GM18508 (cell line): ENCODE results near the gene TRDMT1.

Experiments used
- ATAC-seq: cut with Tn5 transposase; IDR thresholded peaks from one replicate; pipeline ENCODE4 v1.9.1; 2021; ENCODE audit warnings: moderate number of reproducible peaks; ENCODE audit not compliant: insufficient read depth, unreplicated experiment

Gene TRDMT1, protein sequence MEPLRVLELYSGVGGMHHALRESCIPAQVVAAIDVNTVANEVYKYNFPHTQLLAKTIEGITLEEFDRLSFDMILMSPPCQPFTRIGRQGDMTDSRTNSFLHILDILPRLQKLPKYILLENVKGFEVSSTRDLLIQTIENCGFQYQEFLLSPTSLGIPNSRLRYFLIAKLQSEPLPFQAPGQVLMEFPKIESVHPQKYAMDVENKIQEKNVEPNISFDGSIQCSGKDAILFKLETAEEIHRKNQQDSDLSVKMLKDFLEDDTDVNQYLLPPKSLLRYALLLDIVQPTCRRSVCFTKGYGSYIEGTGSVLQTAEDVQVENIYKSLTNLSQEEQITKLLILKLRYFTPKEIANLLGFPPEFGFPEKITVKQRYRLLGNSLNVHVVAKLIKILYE

DNA sequence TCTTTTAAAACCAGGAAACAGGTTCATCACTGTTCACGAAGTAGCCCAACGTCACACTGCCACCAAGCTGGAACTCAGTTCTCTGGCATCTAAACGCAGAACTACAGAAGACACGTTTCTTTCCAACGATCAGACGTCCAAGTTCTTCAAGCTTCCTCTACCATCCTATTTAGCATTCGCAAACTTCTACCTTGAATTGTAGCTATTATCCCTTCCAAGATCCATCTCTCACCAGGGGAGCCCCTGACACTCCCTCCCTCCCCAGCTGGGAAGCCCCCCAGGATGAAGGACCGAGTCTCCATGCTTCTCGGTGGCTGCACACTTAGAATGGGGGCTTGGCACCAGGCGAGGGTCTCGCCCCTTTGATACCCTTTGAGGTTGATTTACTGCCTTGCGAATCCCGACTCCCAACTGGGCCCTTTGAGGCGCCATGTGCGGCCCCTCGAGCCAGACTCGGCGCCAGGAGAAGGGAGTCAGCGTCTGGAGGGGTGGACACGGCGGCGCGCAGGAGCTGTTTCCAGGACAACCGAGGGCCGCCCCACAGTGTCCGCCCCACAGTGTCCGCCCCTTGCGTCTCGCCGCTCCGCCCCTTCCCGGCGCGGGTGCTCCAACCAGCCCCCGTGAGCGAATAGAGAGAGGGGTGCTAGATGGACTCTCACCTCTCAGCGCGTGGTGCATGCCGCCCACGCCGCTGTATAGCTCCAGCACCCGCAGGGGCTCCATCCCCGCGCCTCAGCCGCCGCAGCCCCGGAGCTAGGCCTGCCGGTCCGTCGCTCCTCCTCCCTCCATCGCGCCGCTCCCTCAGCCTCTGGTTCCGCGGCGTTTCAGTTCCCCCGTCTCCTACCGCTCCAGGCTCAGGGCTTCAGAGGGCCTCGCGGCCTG lies at the start of gene TRDMT1:
TRDMT1 (minus strand) TSS at position 761 of the 882 bp plus-strand sequence; CDS start at position 723, 38 bp downstream.
- ATAC-seq, result peak; percentile 70

DNA sequence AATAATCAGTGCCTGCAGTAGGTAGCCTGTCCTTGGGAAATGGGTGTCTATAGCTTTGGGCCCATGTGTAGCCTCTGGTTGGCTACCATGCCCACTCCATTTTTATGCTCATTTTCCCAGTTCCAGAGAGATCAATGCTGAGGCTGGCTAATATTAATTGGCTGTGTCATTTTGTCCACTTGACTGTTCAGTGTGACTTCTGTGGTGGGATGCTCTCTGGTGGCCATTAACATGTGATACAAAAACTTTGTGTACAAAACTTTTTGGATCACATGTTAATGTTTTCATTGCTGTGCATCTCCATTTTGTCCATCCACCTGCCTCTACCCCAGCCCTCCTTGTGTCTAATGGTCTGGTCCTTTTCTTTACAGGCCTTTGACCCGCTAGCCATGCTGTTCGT lies 49.3 kb upstream of the TRDMT1 start:
- ATAC-seq, result no peak

DNA sequence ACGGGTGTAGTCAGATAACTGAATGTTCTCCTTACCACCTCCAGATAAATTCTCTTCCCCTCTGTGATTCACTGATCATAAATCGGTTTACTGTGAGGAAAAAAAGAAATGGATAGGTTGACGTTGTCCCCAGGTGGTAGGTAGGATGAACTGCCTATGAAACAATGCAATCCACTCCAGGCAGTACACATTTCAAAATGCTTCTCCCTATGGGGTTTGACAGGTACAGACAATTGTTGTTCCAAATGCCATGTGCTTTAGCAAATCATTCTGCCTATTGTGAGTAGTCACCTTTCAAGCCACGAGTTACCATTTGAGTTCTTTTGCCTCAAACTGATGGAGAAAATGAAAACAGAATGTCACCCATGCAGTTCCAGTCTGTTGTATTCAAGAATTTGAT lies 48.3 kb upstream of the TRDMT1 start:
- no peak for ATAC-seq

DNA sequence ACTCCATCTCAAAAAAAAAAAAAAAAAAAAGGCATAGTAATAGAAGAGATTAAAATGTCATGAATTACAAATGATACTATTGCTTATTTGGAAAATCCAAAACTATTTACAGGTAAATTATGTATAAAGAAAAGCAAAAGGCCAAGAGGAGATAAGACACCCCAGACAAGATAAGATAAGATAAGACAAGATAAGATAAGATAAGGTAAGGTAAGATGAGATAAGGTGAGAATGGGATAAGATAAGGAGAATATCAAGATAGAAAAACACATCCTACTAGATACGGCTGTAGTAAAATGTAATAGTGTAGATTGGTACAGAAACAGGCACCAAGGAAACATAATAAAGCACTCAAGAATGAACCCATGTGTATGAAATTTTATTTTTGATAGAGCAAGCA lies 47.5 kb upstream of the TRDMT1 start:
- no peak for ATAC-seq

DNA sequence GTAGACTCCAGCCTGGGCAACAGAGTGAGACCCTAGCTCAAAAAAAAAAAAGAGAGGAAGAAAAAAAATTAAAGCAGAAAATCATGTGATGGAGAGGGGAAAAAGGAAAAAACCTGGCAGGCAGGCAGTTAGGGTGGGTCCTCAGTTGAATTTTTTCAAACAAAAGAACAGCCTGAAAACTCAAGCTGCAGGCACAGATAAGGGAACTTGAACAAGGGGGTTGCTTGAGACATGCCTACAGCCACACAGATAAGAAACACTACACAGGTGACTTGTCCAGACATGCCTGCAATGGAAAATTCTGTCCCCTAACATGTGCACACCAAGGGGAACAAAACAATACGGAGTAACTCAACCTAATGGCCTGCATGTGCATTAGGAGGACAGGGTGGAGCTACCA lies 45.7 kb upstream of the TRDMT1 start:
- ATAC-seq, result no peak

DNA sequence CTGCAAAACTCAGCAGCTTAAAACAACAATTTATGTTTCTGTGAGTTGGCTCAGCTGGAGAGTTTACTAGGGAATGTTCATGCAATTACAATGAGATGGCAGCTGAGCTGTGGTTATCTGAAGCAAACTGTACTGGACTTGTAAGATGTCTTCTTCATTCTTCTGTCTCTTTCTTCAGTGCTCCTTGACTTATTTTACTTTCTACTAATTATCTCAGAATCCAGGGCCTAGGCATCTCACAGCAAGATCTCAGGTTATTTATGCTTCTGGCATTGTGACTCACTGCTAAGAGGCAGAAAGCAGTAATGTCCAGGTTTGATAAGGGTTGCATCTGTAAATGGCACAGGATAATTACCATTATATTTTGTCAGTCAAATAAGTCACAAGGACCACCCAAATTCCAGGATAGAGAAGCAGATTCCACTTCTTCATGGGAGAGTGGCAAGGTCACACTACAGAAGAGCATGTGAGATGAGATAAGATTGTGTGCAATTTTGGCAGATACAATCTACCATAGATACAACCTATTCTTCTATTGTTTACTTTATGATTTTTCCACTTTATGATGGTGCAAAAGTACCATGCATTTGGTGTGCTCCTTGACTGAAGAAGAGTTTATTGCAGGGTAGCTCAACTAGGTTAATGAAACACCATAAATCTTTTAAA lies 43.4 kb upstream of the TRDMT1 start:
- no peak for ATAC-seq

DNA sequence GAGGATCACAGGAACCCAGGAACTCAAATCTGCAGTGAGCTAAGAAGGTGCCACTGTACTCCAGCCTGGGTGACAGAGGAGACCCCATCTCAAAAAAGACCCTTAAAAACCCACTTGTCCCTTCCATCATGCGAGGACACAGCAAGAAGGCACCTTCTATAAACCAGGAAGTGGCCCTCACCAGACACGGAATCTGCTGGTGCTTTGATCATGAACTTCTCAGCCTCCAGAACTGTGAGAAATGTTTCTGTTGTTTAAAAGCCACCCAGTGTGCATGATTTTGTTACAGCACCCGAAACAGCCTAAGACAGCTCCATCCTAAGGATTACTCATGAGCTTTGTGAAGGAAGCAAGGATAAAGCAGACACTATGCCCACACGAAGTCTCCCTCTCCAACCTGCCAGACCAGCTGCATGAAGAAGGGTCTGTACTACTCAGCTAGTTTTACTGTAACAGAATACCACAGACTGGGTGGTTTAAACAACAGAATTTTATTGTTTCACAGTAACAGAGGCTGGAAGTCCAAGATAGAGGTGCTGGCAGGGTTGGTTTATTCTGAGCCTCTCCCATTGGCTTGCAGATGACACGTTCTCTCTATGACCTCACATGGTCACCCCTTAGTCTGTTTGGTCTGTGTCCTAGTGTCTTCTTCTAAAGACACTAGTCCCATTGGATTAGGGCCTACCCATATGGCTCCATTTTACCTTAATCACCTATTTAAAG lies 40.3 kb upstream of the TRDMT1 start:
- no peak for ATAC-seq

DNA sequence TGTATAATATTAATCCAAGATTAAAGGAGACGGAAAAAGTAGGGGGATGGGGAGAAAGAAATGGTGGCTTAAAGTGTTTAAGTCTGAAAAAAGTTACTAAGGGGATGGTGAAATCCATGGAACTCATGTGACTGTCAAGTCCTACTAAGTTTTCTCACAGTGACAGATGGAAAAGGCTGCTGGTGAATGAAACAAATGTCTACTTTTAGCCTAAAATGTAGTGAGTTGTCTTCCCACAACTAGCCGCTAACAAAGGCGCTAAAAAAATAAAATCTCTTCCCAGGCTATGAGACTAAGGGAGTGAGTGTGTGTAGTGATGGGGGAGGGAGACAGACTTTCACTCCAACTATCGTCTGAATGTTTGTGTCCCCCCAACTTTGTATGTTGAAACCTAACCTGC lies 39.1 kb upstream of the TRDMT1 start:
- ATAC-seq, result no peak

DNA sequence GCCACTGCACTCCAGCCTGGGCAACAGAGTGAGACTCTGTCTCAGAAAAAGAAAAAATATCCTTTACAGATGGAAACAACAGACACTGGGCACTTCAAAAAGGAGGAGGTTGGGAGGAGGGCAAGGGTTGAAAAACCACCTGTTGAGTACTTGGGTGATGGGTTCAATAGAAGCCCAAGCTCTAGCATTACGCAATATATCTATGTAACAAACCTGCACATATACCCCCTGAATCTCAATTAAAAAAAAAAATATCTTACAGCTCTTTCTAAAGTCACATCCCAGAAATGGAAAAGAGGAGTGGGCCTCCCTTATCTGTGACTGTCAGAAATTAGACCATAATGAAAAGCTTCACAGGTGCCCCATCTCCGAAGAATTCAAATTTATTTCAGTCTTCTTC lies 38.6 kb upstream of the TRDMT1 start:
- no peak for ATAC-seq

DNA sequence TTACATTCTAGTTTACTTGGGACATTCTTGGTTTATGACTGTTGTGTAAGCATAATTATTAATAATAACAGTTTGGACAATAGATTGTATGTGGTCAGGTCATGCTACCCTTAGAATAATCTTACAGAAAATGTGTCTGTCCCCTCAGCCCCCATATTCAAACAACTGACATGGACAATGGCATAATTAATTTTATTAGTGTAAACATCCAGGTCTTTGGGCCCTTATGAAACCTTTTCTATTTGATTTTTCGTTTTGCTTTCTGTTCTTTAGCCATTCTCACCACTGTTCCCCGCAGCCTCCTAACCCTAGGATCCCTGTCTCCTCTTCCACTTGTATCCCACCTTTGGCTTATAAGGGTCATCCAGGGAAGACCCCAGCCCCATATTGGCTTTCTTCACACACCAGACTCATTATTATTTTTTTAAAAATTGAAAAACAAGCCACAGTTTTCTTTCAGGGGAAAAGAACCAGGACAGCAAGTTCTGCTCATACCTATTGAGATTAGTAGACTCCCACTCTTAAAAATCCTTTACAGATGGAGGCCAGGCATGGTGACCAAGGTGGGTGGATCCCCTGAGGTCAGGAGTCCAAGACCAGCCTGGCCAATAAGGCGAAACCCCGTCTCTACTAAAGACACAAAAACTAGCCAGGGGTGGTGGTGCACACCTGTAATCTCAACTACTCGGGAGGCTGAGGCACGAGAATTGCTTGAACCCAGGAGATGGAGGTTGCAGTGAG lies 38.0 kb upstream of the TRDMT1 start:
- ATAC-seq, result no peak

DNA sequence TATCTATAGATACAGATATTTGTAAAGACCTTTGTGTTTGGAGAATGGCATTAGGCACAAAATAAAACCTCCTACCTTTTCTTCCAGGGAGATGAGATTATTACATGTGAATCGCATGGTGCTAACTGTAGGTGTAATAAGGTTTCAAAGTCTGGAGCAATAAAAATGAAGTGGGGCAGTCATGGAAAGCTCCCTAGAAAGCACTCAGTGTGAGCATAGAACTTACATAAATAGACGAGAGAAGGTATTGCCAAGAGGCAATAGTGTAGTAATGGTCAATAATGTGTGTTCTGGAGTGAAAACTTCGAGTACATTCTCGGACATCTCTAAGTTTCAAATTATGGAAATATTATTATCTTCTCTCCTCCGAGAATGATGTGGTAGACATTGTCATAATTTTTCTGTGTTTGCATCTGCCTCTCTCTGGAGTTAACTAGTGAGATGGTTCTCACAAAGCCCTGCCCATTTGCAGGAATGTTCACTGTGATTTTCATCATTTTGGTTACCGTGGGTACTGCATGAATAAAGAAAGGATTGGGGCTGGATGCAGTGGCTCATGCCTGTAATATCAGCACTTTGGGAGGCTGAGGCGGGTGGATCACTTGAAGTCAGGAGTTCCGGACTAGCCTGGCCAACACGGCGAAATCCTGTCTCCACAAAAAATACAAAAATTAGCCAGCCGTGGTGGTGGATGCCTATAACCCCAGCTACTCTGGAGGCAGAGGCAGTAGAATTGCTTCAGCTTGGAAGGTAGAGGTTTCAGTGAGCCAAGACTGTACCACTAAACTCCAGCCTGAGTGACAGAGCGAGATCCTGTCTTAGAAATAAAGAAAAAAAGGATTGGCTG lies 37.2 kb upstream of the TRDMT1 start:
- no peak for ATAC-seq

DNA sequence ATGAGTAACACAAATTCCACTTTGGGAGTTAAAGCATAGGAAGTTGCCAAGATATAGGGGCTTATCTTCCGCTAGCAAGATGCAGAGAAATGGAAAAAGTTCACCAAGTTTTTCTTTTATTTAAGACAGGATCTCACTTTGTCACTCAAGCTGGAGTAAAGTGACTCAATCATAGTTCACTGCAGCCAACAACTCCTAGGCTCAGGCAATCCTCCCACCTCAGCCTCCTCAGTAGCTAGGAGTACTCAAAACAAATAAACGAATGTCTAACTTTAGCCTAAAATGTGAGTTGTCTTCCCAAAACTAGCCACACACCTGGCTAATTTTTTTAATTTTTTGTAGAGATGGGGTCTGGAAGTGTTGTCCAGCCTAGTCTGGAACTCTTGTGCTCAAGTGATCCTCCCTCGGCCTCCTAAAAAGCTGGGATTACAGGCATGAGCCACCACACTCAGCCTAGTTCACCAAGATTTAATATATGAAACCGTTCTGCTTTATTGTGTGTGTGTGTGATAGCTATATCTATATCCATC lies 36.5 kb upstream of the TRDMT1 start:
- ATAC-seq, result no peak

DNA sequence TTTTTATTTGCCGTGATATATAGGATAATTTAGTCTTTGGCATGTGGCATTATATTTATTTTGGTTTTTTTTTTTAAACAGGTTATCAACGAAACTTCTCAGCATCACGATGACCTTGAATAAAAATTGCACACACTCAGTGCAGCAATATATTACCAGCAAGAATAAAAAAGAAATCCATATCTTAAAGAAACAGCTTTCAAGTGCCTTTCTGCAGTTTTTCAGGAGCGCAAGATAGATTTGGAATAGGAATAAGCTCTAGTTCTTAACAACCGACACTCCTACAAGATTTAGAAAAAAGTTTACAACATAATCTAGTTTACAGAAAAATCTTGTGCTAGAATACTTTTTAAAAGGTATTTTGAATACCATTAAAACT lies 35.7 kb upstream of the TRDMT1 start:
- no peak for ATAC-seq

DNA sequence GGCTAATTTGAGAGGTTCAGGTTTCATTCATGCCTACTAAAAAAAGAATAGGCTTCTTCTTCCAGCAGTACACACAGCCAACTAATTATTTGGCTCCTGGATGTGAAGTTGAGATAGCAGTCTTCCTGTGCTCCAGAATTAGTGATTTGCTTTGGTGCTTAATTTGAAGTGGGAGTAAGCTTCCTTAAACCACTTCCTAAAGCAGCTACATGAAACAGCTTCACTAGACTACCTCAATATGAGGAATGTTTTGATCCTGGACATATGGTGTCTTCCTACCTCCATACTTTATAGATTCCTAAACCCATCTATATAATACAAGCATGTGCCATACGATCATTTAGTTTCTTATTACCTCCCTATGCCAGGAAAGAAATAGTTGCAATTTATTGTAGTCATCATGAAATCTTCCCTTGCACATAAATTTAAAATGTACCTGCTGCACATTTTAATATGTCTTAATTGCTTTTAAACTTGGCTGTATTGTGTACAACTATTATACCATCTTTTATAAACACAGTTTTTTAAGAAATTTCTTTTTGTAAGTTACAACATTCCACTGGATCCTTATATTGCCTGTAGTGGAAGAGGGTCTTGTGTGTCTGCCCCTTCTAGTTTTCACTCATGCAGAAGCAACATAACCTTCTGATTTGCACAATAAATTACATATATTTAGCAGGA lies 35.1 kb upstream of the TRDMT1 start:
- no peak for ATAC-seq

DNA sequence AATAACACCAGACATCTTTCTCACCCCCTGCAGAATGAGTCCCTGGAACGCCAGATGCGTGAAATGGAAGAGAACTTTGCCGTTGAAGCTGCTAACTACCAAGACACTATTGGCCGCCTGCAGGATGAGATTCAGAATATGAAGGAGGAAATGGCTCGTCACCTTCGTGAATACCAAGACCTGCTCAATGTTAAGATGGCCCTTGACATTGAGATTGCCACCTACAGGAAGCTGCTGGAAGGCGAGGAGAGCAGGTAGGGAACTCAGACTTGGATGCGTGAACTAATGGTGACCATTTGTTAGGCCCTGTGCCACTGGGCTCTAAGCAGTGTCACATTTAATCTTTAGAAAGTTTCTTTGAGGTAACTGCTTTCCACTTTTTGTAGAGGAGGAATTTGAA lies 33.7 kb upstream of the TRDMT1 start:
- ATAC-seq, result no peak

DNA sequence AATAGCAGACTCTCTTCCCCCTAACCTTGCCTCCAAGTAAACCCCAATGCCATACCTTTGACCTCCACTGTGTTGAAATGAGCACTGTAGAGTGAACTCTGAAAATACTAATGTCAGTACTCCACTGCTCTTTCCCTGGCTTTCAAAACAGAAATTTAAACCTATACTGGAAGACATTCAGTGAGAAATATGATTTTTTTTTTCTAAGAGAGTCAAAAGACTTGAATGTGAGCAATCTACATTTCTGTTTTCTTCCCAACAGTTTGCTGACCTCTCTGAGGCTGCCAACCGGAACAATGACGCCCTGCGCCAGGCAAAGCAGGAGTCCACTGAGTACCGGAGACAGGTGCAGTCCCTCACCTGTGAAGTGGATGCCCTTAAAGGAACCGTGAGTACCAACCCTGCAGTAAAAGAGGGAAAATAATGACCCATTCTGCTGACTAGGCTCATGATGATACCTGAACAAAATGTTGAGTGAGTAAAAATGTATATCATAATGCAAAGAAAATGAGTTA lies 33.0 kb upstream of the TRDMT1 start:
- ATAC-seq, result no peak

DNA sequence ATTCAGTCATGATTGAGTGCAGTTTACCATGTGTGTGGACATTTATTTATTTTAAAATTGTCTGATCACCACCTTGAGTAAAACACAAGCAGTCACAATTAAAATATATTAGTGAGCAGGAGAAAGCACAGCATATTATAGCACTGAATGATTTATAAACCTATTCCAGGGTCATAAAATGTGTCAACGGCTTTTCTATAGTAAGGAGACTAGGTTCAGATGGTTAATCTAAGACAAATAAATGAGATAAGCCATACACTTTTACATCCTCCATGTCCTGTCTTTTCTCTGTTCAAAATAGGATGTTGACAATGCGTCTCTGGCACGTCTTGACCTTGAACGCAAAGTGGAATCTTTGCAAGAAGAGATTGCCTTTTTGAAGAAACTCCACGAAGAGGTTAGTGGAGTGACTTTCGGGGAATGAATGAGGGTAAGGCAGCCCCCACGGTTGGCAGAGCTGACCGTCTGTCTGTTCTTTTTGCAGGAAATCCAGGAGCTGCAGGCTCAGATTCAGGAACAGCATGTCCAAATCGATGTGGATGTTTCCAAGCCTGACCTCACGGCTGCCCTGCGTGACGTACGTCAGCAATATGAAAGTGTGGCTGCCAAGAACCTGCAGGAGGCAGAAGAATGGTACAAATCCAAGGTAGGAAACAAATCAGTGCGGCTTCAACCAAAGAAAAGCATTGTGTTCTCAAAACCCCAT lies 32.0 kb upstream of the TRDMT1 start:
- no peak for ATAC-seq
